GM23338 (cell line): ENCODE data around the gene CLEC5A. TPM values are rescaled to one million over a fixed set of nuclear protein-coding genes. Genes with fewer than 3 reads are reported as not detected.

Source experiments
- ATAC-seq: fragments of 200-7000 bp; cut with Tn5 transposase; 3 replicates; pipeline ENCODE4 v1.9.1; 2020
- DNase-seq: peaks from one replicate; pipeline ENCODE4 v3.0.0-alpha.2; 2015; ENCODE audit warnings: low spot score
- H2AFZ ChIP-seq: fragments of 200-600 bp; sonication (generic); 2 replicates; pipeline ENCODE4 v1.8.0; 2016; ENCODE audit warnings: antibody characterized with exemption, mild to moderate bottlenecking, moderate library complexity
- H3F3A ChIP-seq: fragments of 200-600 bp; sonication (generic); replicated peaks from 2 replicates; pipeline ENCODE4 v1.8.0; 2017; ENCODE audit warnings: antibody characterized with exemption, mixed run types, low read depth
- H3K27ac ChIP-seq: fragments of 200-600 bp; sonication (generic); 2 replicates; pipeline ENCODE4 v1.6.1; 2016; ENCODE audit warnings: low read depth
- H3K27me3 ChIP-seq: fragments of 200-600 bp; sonication (generic); 2 replicates; pipeline ENCODE4 v1.8.0; 2016; ENCODE audit warnings: mild to moderate bottlenecking, mixed run types, moderate library complexity; ENCODE audit not compliant: insufficient read depth
- H3K36me3 ChIP-seq: fragments of 200-600 bp; sonication (generic); 2 replicates; pipeline ENCODE4 v1.8.0; 2016; ENCODE audit warnings: mild to moderate bottlenecking; ENCODE audit not compliant: insufficient read depth
- H3K4me1 ChIP-seq: fragments of 200-600 bp; sonication (generic); 2 replicates; pipeline ENCODE4 v1.8.0; 2016; ENCODE audit warnings: mild to moderate bottlenecking, moderate library complexity; ENCODE audit not compliant: insufficient read depth
- H3K4me2 ChIP-seq: fragments of 200-600 bp; sonication (generic); 2 replicates; pipeline ENCODE4 v1.7.1; 2017; ENCODE audit warnings: mixed run types
- H3K4me3 ChIP-seq: fragments of 200-600 bp; sonication (generic); 2 replicates; pipeline ENCODE4 v1.6.1; 2016; ENCODE audit warnings: mixed run types
- H3K79me2 ChIP-seq: fragments of 200-600 bp; sonication (generic); replicated peaks from 2 replicates; pipeline ENCODE4 v1.8.0; 2017; ENCODE audit warnings: mild to moderate bottlenecking; ENCODE audit not compliant: insufficient read depth
- H3K9me2 ChIP-seq: fragments of 200-600 bp; sonication (generic); 2 replicates; pipeline ENCODE4 v1.8.0; 2017; ENCODE audit not compliant: insufficient read depth
- H4K20me1 ChIP-seq: fragments of 200-600 bp; sonication (generic); replicated peaks from 2 replicates; pipeline ENCODE4 v1.8.0; 2017; ENCODE audit warnings: mild to moderate bottlenecking; ENCODE audit not compliant: insufficient read depth
- H3K27ac Mint-ChIP-seq: 2 replicates; pipeline ENCODE4 v1.8.0; 2020; ENCODE audit warnings: inconsistent platforms, mild to moderate bottlenecking, moderate library complexity, mixed read lengths
- H3K27me3 Mint-ChIP-seq: 3 replicates; pipeline ENCODE4 v1.8.0; 2022; ENCODE audit warnings: low read depth, mild to moderate bottlenecking, moderate library complexity, mixed read lengths, inconsistent platforms; ENCODE audit not compliant: insufficient read depth, poor library complexity
- H3K36me3 Mint-ChIP-seq: 3 replicates; pipeline ENCODE4 v1.8.0; 2021; ENCODE audit warnings: low read depth, mild to moderate bottlenecking, inconsistent platforms, moderate library complexity, mixed read lengths
- H3K4me1 Mint-ChIP-seq: 3 replicates; pipeline ENCODE4 v1.8.0; 2020; ENCODE audit warnings: mild to moderate bottlenecking, inconsistent platforms, mixed read lengths
- H3K4me3 Mint-ChIP-seq: 3 replicates; pipeline ENCODE4 v1.8.0; 2021; ENCODE audit warnings: moderate library complexity, mild to moderate bottlenecking, inconsistent platforms, mixed read lengths
- H3K9me3 Mint-ChIP-seq: 3 replicates; pipeline ENCODE4 v1.8.0; 2020; ENCODE audit warnings: moderate library complexity, mild to moderate bottlenecking, inconsistent platforms, mixed read lengths
- CREB1 ChIP-seq: fragments of 250-450 bp; sonication (Bioruptor Pico); IDR thresholded peaks from 2 replicates; pipeline ENCODE4 v1.5.0; 2020; ENCODE audit warnings: low read depth, mild to moderate bottlenecking, moderate library complexity
- EZH2phosphoT487 ChIP-seq: fragments of 200-600 bp; sonication (generic); IDR thresholded peaks from one replicate; pipeline ENCODE4 v1.8.1; 2018; ENCODE audit warnings: antibody characterized with exemption; ENCODE audit not compliant: unreplicated experiment
- JUNB ChIP-seq: IDR thresholded peaks from one replicate; pipeline ENCODE4 v1.6.1; 2016; ENCODE audit warnings: antibody characterized with exemption; ENCODE audit not compliant: unreplicated experiment
- NANOG ChIP-seq: IDR thresholded peaks from 2 replicates; pipeline ENCODE4 v1.6.1; 2016; ENCODE audit warnings: antibody characterized with exemption, borderline replicate concordance
- POLR2AphosphoS5 ChIP-seq: IDR thresholded peaks from 2 replicates; pipeline ENCODE4 v1.6.1; 2016; ENCODE audit warnings: antibody characterized with exemption, low read depth
- REST ChIP-seq: IDR thresholded peaks from one replicate; pipeline ENCODE4 v1.6.1; 2018; ENCODE audit warnings: antibody characterized with exemption; ENCODE audit not compliant: unreplicated experiment
- STAT1 ChIP-seq: IDR thresholded peaks from one replicate; pipeline ENCODE4 v1.6.1; 2016; ENCODE audit warnings: antibody characterized with exemption; ENCODE audit not compliant: unreplicated experiment
- ZNF114 ChIP-seq: fragments of 250-450 bp; sonication (Bioruptor Pico); IDR thresholded peaks from 2 replicates; pipeline ENCODE4 v1.5.0; 2020; ENCODE audit warnings: mild to moderate bottlenecking, moderate library complexity
- ZNF331 ChIP-seq: fragments of 250-450 bp; sonication (Bioruptor Pico); IDR thresholded peaks from 2 replicates; pipeline ENCODE4 v1.5.0; 2020; ENCODE audit warnings: low read depth, mild to moderate bottlenecking, moderate library complexity
- polyA plus RNA-seq: library from polyadenylated mRNA; unstranded; fragments of >200 nt; fragmentation: Nextera tagmentation; extraction: Ambion mirVana; gene quantifications from 2 replicates; pipeline ENCODE4 v1.2.1, GENCODE V29; 2016
- total RNA-seq: library from RNA; depleted of rRNA; stranded (reverse); fragments of >200 nt; shearing (Covaris generic); gene quantifications from 2 replicates; pipeline ENCODE4 v1.2.3, GENCODE V29; 2014
- TF ChIP-seq, protein P1 (sequence below): IDR thresholded peaks from 2 replicates; pipeline ENCODE4 v1.6.1; 2016; ENCODE audit warnings: antibody characterized with exemption
- TF ChIP-seq, protein P2 (sequence below), 2 experiments: fragments of 200-600 bp in 1 of 2; sonication (generic) in 1 of 2; conservative IDR thresholded peaks; 2 replicates each; pipeline versions ENCODE4 v1.5.1 to v1.6.1; 2016 to 2017; ENCODE audit warnings: antibody characterized with exemption in 2 of 2, low read depth in 2 of 2, mild to moderate bottlenecking in 2 of 2, moderate library complexity in 1 of 2

The CLEC5A gene
- total and polyA plus RNA-seq, 2 experiments from 2014 or later: not detected

DNA sequence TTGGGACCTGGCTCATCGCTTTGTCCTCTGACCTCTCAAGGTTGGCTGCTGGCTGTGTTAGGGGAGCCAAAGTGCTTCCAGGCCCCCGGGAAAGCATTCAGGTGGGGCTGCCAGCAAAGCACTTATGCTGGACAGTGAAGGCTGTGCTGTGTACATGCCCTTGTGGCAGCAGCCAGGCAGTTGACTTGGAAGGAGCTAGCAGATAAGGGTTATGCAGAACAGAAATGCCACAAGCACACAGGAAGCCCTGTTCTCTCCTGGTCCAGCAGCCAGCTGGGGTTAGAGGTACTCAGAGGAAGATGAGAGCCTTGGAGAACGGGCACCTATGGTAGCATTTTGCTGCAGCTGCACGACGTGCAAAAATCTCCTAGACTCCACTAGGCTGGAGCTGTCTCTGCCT is 65.8 kb downstream of the CLEC5A start:
- TF ChIP-seq, protein P1, sequence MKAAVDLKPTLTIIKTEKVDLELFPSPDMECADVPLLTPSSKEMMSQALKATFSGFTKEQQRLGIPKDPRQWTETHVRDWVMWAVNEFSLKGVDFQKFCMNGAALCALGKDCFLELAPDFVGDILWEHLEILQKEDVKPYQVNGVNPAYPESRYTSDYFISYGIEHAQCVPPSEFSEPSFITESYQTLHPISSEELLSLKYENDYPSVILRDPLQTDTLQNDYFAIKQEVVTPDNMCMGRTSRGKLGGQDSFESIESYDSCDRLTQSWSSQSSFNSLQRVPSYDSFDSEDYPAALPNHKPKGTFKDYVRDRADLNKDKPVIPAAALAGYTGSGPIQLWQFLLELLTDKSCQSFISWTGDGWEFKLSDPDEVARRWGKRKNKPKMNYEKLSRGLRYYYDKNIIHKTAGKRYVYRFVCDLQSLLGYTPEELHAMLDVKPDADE: no peak
- no peak for TF ChIP-seq CREB1 (CRISPR knock-in tag)
- no peak for TF ChIP-seq ZNF331 (CRISPR knock-in tag)
- Mint-ChIP-seq H3K4me3 (no peak overlapping the region), H3K36me3 (peaks cover 3% of the 10 kb centered on the region; the same call in 1 of the 3 replicates), H3K27ac (no peak overlapping the region), H3K4me1 (peaks cover 10% of the 10 kb centered on the region), H3K9me3 (peaks cover 7% of the 10 kb centered on the region; the same call in 2 of the 3 replicates), H3K27me3 (no peaks in the 10 kb centered on the region)
- H3K27me3 ChIP-seq: no peaks in the 10 kb centered on the region
- no peak overlapping the region for H2AFZ ChIP-seq
- H3K4me1 ChIP-seq: peaks cover 5% of the 10 kb centered on the region
- H4K20me1 ChIP-seq: no peaks in the 10 kb centered on the region
- no peak overlapping the region for H3K4me2 ChIP-seq
- H3K27ac ChIP-seq: no peak overlapping the region
- H3K4me3 ChIP-seq: no peak overlapping the region
- H3K79me2 ChIP-seq: no peaks in the 10 kb centered on the region
- no peaks in the 10 kb centered on the region for H3F3A ChIP-seq
- DNase-seq (no peak), ATAC-seq (no peak)
- H3K9me2 ChIP-seq: peaks cover 2% of the 10 kb centered on the region; the same call in 1 of the 2 replicates
- no peaks in the 10 kb centered on the region for H3K36me3 ChIP-seq

DNA sequence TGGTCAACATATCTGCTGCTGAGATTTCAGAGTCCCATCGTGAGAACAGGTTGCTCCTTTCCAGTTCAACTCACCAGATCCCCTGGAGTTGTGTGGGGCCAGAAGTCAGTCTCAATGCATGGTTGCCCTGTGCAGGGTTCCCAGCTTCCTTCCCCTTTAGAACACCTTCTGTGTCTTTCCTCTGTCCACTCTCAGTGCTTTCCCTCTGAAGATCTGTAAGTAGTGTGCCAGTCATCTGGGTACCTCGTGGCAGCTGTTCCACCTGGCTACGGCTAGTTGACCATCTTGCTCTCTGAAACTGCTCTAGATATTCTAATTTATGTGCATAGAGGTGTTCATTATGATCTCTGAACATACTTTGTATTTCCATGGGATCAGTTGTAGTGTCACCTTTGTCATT is 69.4 kb downstream of the CLEC5A start:
- Histone ChIP-seq H3K9me2 (no peaks in the 10 kb centered on the region), H3K4me3 (no peak overlapping the region), H3F3A (no peaks in the 10 kb centered on the region), H2AFZ (no peak overlapping the region), H3K4me1 (peaks cover 18% of the 10 kb centered on the region), H3K79me2 (no peaks in the 10 kb centered on the region), H4K20me1 (no peaks in the 10 kb centered on the region), H3K27ac (no peak overlapping the region), H3K4me2 (no peak overlapping the region), H3K36me3 (no peaks in the 10 kb centered on the region), H3K27me3 (no peaks in the 10 kb centered on the region)
- peaks cover 24% of the 10 kb centered on the region for H3K4me1 Mint-ChIP-seq
- DNase-seq: no peak
- H3K27ac Mint-ChIP-seq: peak overlapping the region; percentile 46; the same call in 1 of the 2 replicates
- peaks cover 2% of the 10 kb centered on the region; the same call in 1 of the 3 replicates for H3K9me3 Mint-ChIP-seq
- no peak for ATAC-seq
- H3K36me3 Mint-ChIP-seq: no peaks in the 10 kb centered on the region
- H3K27me3 Mint-ChIP-seq: no peaks in the 10 kb centered on the region
- no peak overlapping the region for H3K4me3 Mint-ChIP-seq
- TF ChIP-seq, protein P2, sequence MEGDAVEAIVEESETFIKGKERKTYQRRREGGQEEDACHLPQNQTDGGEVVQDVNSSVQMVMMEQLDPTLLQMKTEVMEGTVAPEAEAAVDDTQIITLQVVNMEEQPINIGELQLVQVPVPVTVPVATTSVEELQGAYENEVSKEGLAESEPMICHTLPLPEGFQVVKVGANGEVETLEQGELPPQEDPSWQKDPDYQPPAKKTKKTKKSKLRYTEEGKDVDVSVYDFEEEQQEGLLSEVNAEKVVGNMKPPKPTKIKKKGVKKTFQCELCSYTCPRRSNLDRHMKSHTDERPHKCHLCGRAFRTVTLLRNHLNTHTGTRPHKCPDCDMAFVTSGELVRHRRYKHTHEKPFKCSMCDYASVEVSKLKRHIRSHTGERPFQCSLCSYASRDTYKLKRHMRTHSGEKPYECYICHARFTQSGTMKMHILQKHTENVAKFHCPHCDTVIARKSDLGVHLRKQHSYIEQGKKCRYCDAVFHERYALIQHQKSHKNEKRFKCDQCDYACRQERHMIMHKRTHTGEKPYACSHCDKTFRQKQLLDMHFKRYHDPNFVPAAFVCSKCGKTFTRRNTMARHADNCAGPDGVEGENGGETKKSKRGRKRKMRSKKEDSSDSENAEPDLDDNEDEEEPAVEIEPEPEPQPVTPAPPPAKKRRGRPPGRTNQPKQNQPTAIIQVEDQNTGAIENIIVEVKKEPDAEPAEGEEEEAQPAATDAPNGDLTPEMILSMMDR (conservative IDR thresholded peaks at IDR 0.05; ENCODE audit: low read depth in 2 of 2): no peak
- TF ChIP-seq REST (no peak), JUNB (no peak), EZH2phosphoT487 (no peak), ZNF114 (CRISPR knock-in tag) (no peak), NANOG (no peak), STAT1 (no peak), POLR2AphosphoS5 (no peak)
- TF ChIP-seq, protein P1: no peak
